K562 (cell line): ENCODE results near the gene TMEM242. TPM values are rescaled to one million over a fixed set of nuclear protein-coding genes. Genes with fewer than 3 reads are reported as not detected.

Source experiments
- ATAC-seq: fragments of 200-7000 bp; cut with Tn5 transposase; 3 replicates; pipeline ENCODE4 v1.9.1; 2020; ENCODE audit warnings: moderate library complexity
- BruUV-seq: library from RNA; stranded (reverse); fragments of 400-500 nt; replicated peaks from 2 replicates; lab custom pipeline; 2021; lab: Mats Ljungman, UMichigan
- CTCF ChIA-PET: fragments of 300-600 bp; formaldehyde crosslinking; extraction: SDS; loops from one replicate; lab custom pipeline; 2021; ENCODE audit warnings: low intra/inter-chr PET ratio; lab: Yijun Ruan, JAX
- POLR2A ChIA-PET: fragments of 300-600, 350-650 bp; sonication (Branson Sonifier 250); formaldehyde crosslinking; extraction: SDS; loops from one replicate; lab custom pipeline; 2021; ENCODE audit warnings: antibody characterized with exemption, inconsistent platforms; lab: Yijun Ruan, JAX
- DNase-seq, 4 experiments: peaks; one replicate each; pipeline versions ENCODE4 v3.0.0 to v3.0.0-alpha.2; 2011 to 2018; ENCODE audit warnings: low spot score in 3 of 4, mixed read lengths in 3 of 4; ENCODE audit errors: extremely low read depth in 1 of 4
- FAIRE-seq: peaks from 2 replicates; lab custom pipeline; 2011; peaks lifted over from hg19 to GRCh38; lab: Jason Lieb, UNC
- H2AFZ ChIP-seq: 2 replicates; pipeline ENCODE4 v1.6.0; 2011; ENCODE audit warnings: low read depth, low read length, control low read depth, inconsistent platforms
- H3K27ac ChIP-seq: fragments of 200-600 bp; 3 replicates; pipeline ENCODE4 v1.8.0; 2011; ENCODE audit warnings: low read depth, mild to moderate bottlenecking, control low read depth, inconsistent platforms, low read length, moderate library complexity, mixed read lengths; ENCODE audit errors: extremely low read depth
- H3K27me3 ChIP-seq, 2 experiments: fragments of 300-600 bp in 1 of 2; 2 replicates in 1 of 2; 3 replicates in 1 of 2; pipeline versions ENCODE4 v1.6.0 to v1.8.0; 2011; ENCODE audit warnings: inconsistent platforms in 2 of 2, low read length in 2 of 2, mild to moderate bottlenecking in 1 of 2, mixed read lengths in 1 of 2, moderate library complexity in 1 of 2; ENCODE audit not compliant: control insufficient read depth in 2 of 2, insufficient read depth in 2 of 2
- H3K36me3 ChIP-seq: fragments of 300-600 bp; 3 replicates; pipeline ENCODE4 v1.8.0; 2011; ENCODE audit warnings: mild to moderate bottlenecking, low read length, inconsistent platforms; ENCODE audit not compliant: control insufficient read depth, insufficient read depth
- H3K4me1 ChIP-seq, 2 experiments: fragments of 200-600 bp in 1 of 2; replicated peaks in 1 of 2; 2 replicates in 1 of 2; 3 replicates in 1 of 2; pipeline versions ENCODE4 v1.5.1 to v1.8.0; 2011; ENCODE audit warnings: inconsistent platforms in 2 of 2, low read length in 2 of 2, mild to moderate bottlenecking in 1 of 2, mixed read lengths in 1 of 2, moderate library complexity in 1 of 2; ENCODE audit not compliant: control insufficient read depth in 2 of 2, insufficient read depth in 2 of 2
- H3K4me2 ChIP-seq: 2 replicates; pipeline ENCODE4 v1.6.1; 2011; ENCODE audit warnings: low read length, control low read depth, inconsistent platforms, mixed read lengths; ENCODE audit not compliant: insufficient read depth
- H3K4me3 ChIP-seq: fragments of 200-600 bp; sonication (generic), shearing (Covaris generic); 2 replicates; pipeline ENCODE4 v1.5.1; 2016; ENCODE audit warnings: control low read depth, inconsistent platforms
- H3K79me2 ChIP-seq: fragments of 200-600 bp; 3 replicates; pipeline ENCODE4 v1.8.0; 2011; ENCODE audit warnings: low read length, inconsistent platforms; ENCODE audit not compliant: control insufficient read depth, insufficient read depth
- H3K9ac ChIP-seq, 2 experiments: 2 replicates each; pipeline versions ENCODE4 v1.6.0 to v1.6.1; 2011; ENCODE audit warnings: low read depth in 2 of 2, low read length in 2 of 2, control low read depth in 1 of 2, inconsistent platforms in 1 of 2, mild to moderate bottlenecking in 1 of 2, mixed read lengths in 1 of 2; ENCODE audit not compliant: insufficient read depth in 1 of 2
- H3K9me1 ChIP-seq: one replicate; pipeline ENCODE4 v1.6.0; 2011; ENCODE audit warnings: inconsistent platforms, mild to moderate bottlenecking, low read length, moderate library complexity; ENCODE audit not compliant: control insufficient read depth, insufficient read depth
- H3K9me3 ChIP-seq: replicated peaks from 2 replicates; pipeline ENCODE4 v1.5.1; 2011; ENCODE audit warnings: low read depth, low read length, inconsistent platforms; ENCODE audit not compliant: control insufficient read depth, insufficient read depth
- H4K20me1 ChIP-seq: replicated peaks from 2 replicates; pipeline ENCODE4 v1.6.1; 2011; ENCODE audit warnings: low read length, inconsistent platforms, mixed read lengths; ENCODE audit not compliant: control insufficient read depth, insufficient read depth
- CHD4 ChIP-seq: fragments of 200-600 bp; sonication (generic); IDR thresholded peaks from 3 replicates; pipeline ENCODE4 v1.6.1; 2012; ENCODE audit warnings: low read depth, mild to moderate bottlenecking, mixed read lengths, low read length, inconsistent platforms; ENCODE audit not compliant: insufficient read depth, insufficient replicate concordance, poor library complexity, severe bottlenecking
- GTF2A2 ChIP-seq: IDR thresholded peaks from 2 replicates; pipeline ENCODE4 v1.6.1; 2016; ENCODE audit warnings: mild to moderate bottlenecking, missing genetic modification characterization, missing compliant biosample characterization
- GTF2E2 ChIP-seq: fragments of 200-800 bp; sonication (Bioruptor generic); IDR thresholded peaks from 2 replicates; pipeline ENCODE4 v1.6.1; 2016; ENCODE audit warnings: missing genetic modification characterization, missing compliant biosample characterization
- HES1 ChIP-seq: fragments of 450-650 bp; IDR thresholded peaks from 2 replicates; pipeline ENCODE4 v1.6.1; 2016; ENCODE audit warnings: low read depth, mild to moderate bottlenecking, moderate library complexity
- HMBOX1 ChIP-seq: sonication (generic); IDR thresholded peaks from 2 replicates; pipeline ENCODE4 v1.6.1; 2016
- HOMEZ ChIP-seq: fragments of 250-450 bp; sonication (Bioruptor Pico); IDR thresholded peaks from 2 replicates; pipeline ENCODE4 v1.4.0; 2020; ENCODE audit warnings: mild to moderate bottlenecking, moderate library complexity
- IRF1 ChIP-seq: sonication (generic); formaldehyde crosslinking; IDR thresholded peaks from 2 replicates; pipeline ENCODE4 v1.8.0; 2022; ENCODE audit warnings: missing genetic modification reagents, mild to moderate bottlenecking, borderline replicate concordance
- KDM2B ChIP-seq: fragments of 250-450 bp; sonication (Bioruptor Pico); IDR thresholded peaks from 2 replicates; pipeline ENCODE4 v1.8.0; 2021; ENCODE audit warnings: mild to moderate bottlenecking, moderate library complexity
- SMAD2 ChIP-seq: fragments of 150-350 bp; IDR thresholded peaks from 2 replicates; pipeline ENCODE4 v1.6.1; 2014; ENCODE audit warnings: low read depth, mild to moderate bottlenecking, low read length
- SNIP1 ChIP-seq: fragments of 450-650 bp; IDR thresholded peaks from 2 replicates; pipeline ENCODE4 v1.7.1; 2017; ENCODE audit warnings: low read depth, mild to moderate bottlenecking
- USF2 ChIP-seq: sonication (generic); formaldehyde crosslinking; IDR thresholded peaks from 2 replicates; pipeline ENCODE4 v1.5.0; 2020; ENCODE audit warnings: missing genetic modification reagents
- WHSC1 ChIP-seq: IDR thresholded peaks from one replicate; pipeline ENCODE4 v1.6.1; 2012; ENCODE audit warnings: low read length, control low read depth, inconsistent platforms
- YY1 ChIP-seq, 3 experiments: IDR thresholded peaks; 2 replicates each; pipeline ENCODE4 v1.6.1; 2011; ENCODE audit warnings: low read length in 2 of 3, mild to moderate bottlenecking in 2 of 3, moderate library complexity in 2 of 3, borderline replicate concordance in 1 of 3, control low read depth in 1 of 3, low read depth in 1 of 3; ENCODE audit not compliant: insufficient read depth in 3 of 3, insufficient replicate concordance in 2 of 3, control insufficient read depth in 1 of 3, insufficient read length in 1 of 3; ENCODE audit errors: extremely low read depth in 1 of 3
- ZBTB1 ChIP-seq: sonication (generic); formaldehyde crosslinking; IDR thresholded peaks from 2 replicates; pipeline ENCODE4 v1.8.1; 2023; ENCODE audit warnings: missing genetic modification reagents, low read depth, mild to moderate bottlenecking, borderline replicate concordance
- ZNF717 ChIP-seq: fragments of 250-450 bp; sonication (Bioruptor Pico); IDR thresholded peaks from 2 replicates; pipeline ENCODE4 v1.5.0; 2021
- WGBS: fragments of 100-300 bp; shearing (Covaris generic); methylation state at CpG from one replicate; pipeline ENCODE4 v1.1.6; 2016; ENCODE audit warnings: low coverage, mixed read lengths; ENCODE audit not compliant: insufficient coverage; ENCODE audit errors: missing lambda C conversion rate; 5-methylcytosine and 5-hydroxymethylcytosine counted together
- in situ Hi-C: fragments of 300-500 bp; cut with MboI; formaldehyde crosslinking; loops from 4 replicates; pipeline ENCODE4 v1.15.0; 2018; ENCODE audit warnings: inconsistent platforms, mixed read lengths
- intact Hi-C: fragments of 100-400 bp; cut with micrococcal nuclease; formaldehyde crosslinking; loops from 2 replicates; pipeline ENCODE4 v1.14.2; 2022
- polyA plus RNA-seq, 8 experiments: library from polyadenylated mRNA; depleted of rRNA in 4 of 8; stranded (reverse) in 5 of 8; unstranded in 3 of 8; fragments of >200 nt; fragmentation: Nextera tagmentation in 2 of 8; fragmentation: Illumina TruSeq in 1 of 8; extraction: Ambion mirVana in 2 of 8; extraction: Trizol in 1 of 8; gene quantifications; 2 replicates each; pipeline versions ENCODE4 v1.2.1 to v1.2.3, GENCODE V29; 2011 to 2014; ENCODE audit warnings: inconsistent platforms in 1 of 8, missing spikeins in 1 of 8
- total RNA-seq, 7 experiments: library from RNA; depleted of rRNA in 6 of 7; stranded (reverse); fragments of >200 nt in 6 of 7; fragmentation: Illumina TruSeq in 2 of 7; extraction: Trizol in 2 of 7; gene quantifications; 2 replicates each; pipeline versions ENCODE4 v1.2.1 to v1.2.3, GENCODE V29; 2011 to 2021; ENCODE audit warnings: low replicate concordance in 1 of 7

Gene TMEM242
- total and polyA plus RNA-seq, 9 of the 15 experiments (the other 6 are each of a cell fraction or from before 2014, with no cell fraction given), result 9.5 to 35.3 (median 16.5) TPM

- Histone ChIP-seq H4K20me1 (no peaks in the 10 kb centered on the region), H3K9me1 (no peaks in the 10 kb centered on the region), H3K4me2 (peak overlapping the region; percentile 87), H3K9me3 (0 out of 2 replicates have a peak, but pooled peaks cover 3% of the 10 kb centered on the region), H2AFZ (peak overlapping the region; percentile 97), H3K36me3 (no peaks in the 10 kb centered on the region), H3K4me1 (peaks cover 14 to 30% of the 10 kb centered on the region in 2 experiments; a peak in 4 of 5 replicates), H3K27ac (0 out of 3 replicates have a peak overlapping the region, but pooled peaks have one; percentile 36), H3K4me3 (peak overlapping the region; percentile 63), H3K27me3 (peaks cover 0 to 13% of the 10 kb centered on the region in 2 experiments; a peak in 3 of 5 replicates), H3K9ac (peak overlapping the region; percentile 62 to 93), H3K79me2 (no peaks in the 10 kb centered on the region)
- intact Hi-C loops, result loop anchor here (1.0 to 10.0 kb wide), 8 partner anchors 33 to 699 kb away; no protein-coding TSS in a partner anchor
- peak; percentile 77 to 89 (median 88) for DNase-seq
- in situ Hi-C loops, result no loop called here
- BruUV-seq, result no TSS peak
- WGBS, result 6% methylated on average over 30 of the region's 30 CpGs
- peak; percentile 81 for ATAC-seq
- ChIA-PET POLR2A (interaction anchor here (0.5 to 0.9 kb wide), 4 partner anchors 11 to 1442 kb away, joined by 3 to 4 read pairs (median 3); no protein-coding TSS in a partner anchor), CTCF (interaction anchor here (0.9 to 2.6 kb wide), 4 partner anchors 19 to 324 kb away, joined by 3 to 10 read pairs (median 4); no protein-coding TSS in a partner anchor)
- peak; percentile 82 for FAIRE-seq
- no peak for TF ChIP-seq IRF1 (CRISPR knock-in tag)
- TF ChIP-seq HMBOX1, result no peak
- TF ChIP-seq HOMEZ, result no peak
- TF ChIP-seq SNIP1, result no peak
- TF ChIP-seq WHSC1, result no peak
- TF ChIP-seq GTF2A2 (tag), result no peak
- TF ChIP-seq SMAD2, result no peak
- TF ChIP-seq CHD4, result no peak
- no peak for TF ChIP-seq GTF2E2 (tag)
- no peak for TF ChIP-seq ZBTB1 (CRISPR knock-in tag)
- no peak for TF ChIP-seq KDM2B (CRISPR knock-in tag)
- TF ChIP-seq ZNF717 (CRISPR knock-in tag), result no peak
- no peak for TF ChIP-seq HES1
- TF ChIP-seq USF2 (CRISPR knock-in tag), result 0 out of 2 replicates have a peak, but pooled peaks have one; percentile 4
- TF ChIP-seq YY1 (IDR thresholded peaks at IDR 0.05; ENCODE audit: borderline replicate concordance in 1 of 3, control insufficient read depth in 1 of 3, extremely low read depth in 1 of 3, insufficient read depth in 3 of 3, insufficient read length in 1 of 3, insufficient replicate concordance in 2 of 3, low read depth in 1 of 3, low read length in 2 of 3), result no peak
Measured at GRCh38 chr6:157273756-157274470, 49.4 kb downstream of the TMEM242 start.
